ENCODE data around the gene DACT3.

Gene DACT3

GRCh38 chr19:46689358-46689757, 28.4 kb upstream of the DACT3 start:
- H3K9me2 ChIP-seq (ENCODE audit: low read depth, low read length) = no peaks in the 10 kb centered on the region
- H3K4me3 ChIP-seq (ENCODE audit: low read depth, low read length, poor library complexity, severe bottlenecking) = no peak overlapping the region
- H2AFZ ChIP-seq (ENCODE audit: low read length) = no peak overlapping the region
- H4K20me1 ChIP-seq (ENCODE audit: insufficient read depth, low read length) = no peaks in the 10 kb centered on the region
- peaks cover 89% of the 10 kb centered on the region for H3K36me3 ChIP-seq (ENCODE audit: insufficient read depth, low read length)
- no peaks in the 10 kb centered on the region for H3K27me3 ChIP-seq (ENCODE audit: insufficient read depth, low read length)
- no peak overlapping the region for H3K27ac ChIP-seq (ENCODE audit: low read depth, low read length, poor library complexity, severe bottlenecking)
- no peak overlapping the region for H3K9ac ChIP-seq (ENCODE audit: low read length)
- H3F3A ChIP-seq (ENCODE audit: insufficient read depth, low read length) = no peaks in the 10 kb centered on the region
- TF ChIP-seq EZH2 (IDR thresholded peaks at IDR 0.05; ENCODE audit: borderline replicate concordance, low read length) (no peak), CTCF (IDR thresholded peaks at IDR 0.05; ENCODE audit: low read length) (no peak)
- no peaks in the 10 kb centered on the region for H3K4me1 ChIP-seq (ENCODE audit: insufficient read depth, low read length, severe bottlenecking)
- H3K79me2 ChIP-seq (ENCODE audit: insufficient read depth, low read length) = no peaks in the 10 kb centered on the region
- no peak overlapping the region for H3K4me2 ChIP-seq (ENCODE audit: low read length)
- H3K9me3 ChIP-seq (ENCODE audit: low read length) = no peaks in the 10 kb centered on the region

- Histone ChIP-seq H3K9me2 (ENCODE audit: low read depth, low read length) (no peaks in the 10 kb centered on the region), H3K79me2 (ENCODE audit: insufficient read depth, low read length) (no peaks in the 10 kb centered on the region), H3K9ac (ENCODE audit: low read length) (no peak overlapping the region), H3K27ac (ENCODE audit: low read depth, low read length, poor library complexity, severe bottlenecking) (no peak overlapping the region), H3K9me3 (ENCODE audit: low read length) (no peaks in the 10 kb centered on the region), H3K4me3 (ENCODE audit: low read depth, low read length, poor library complexity, severe bottlenecking) (no peak overlapping the region), H3K4me1 (ENCODE audit: insufficient read depth, low read length, severe bottlenecking) (no peaks in the 10 kb centered on the region), H3K36me3 (ENCODE audit: insufficient read depth, low read length) (peaks cover 84% of the 10 kb centered on the region), H3F3A (ENCODE audit: insufficient read depth, low read length) (no peaks in the 10 kb centered on the region), H3K4me2 (ENCODE audit: low read length) (no peak overlapping the region), H2AFZ (ENCODE audit: low read length) (no peak overlapping the region), H4K20me1 (ENCODE audit: insufficient read depth, low read length) (no peaks in the 10 kb centered on the region), H3K27me3 (ENCODE audit: insufficient read depth, low read length) (no peaks in the 10 kb centered on the region)
- TF ChIP-seq EZH2 (IDR thresholded peaks at IDR 0.05; ENCODE audit: borderline replicate concordance, low read length) (no peak), CTCF (IDR thresholded peaks at IDR 0.05; ENCODE audit: low read length) (no peak)
Observed at GRCh38 chr19:46687438-46688145, 26.6 kb upstream of the DACT3 start.

- Histone ChIP-seq H3K9me3 (ENCODE audit: low read length) (no peaks in the 10 kb centered on the region), H3K36me3 (ENCODE audit: insufficient read depth, low read length) (peaks cover 68% of the 10 kb centered on the region), H3K27ac (ENCODE audit: low read depth, low read length, poor library complexity, severe bottlenecking) (no peak overlapping the region), H3K4me1 (ENCODE audit: insufficient read depth, low read length, severe bottlenecking) (no peaks in the 10 kb centered on the region), H3K27me3 (ENCODE audit: insufficient read depth, low read length) (no peaks in the 10 kb centered on the region), H3F3A (ENCODE audit: insufficient read depth, low read length) (no peaks in the 10 kb centered on the region), H3K4me3 (ENCODE audit: low read depth, low read length, poor library complexity, severe bottlenecking) (no peak overlapping the region), H4K20me1 (ENCODE audit: insufficient read depth, low read length) (no peaks in the 10 kb centered on the region), H3K9me2 (ENCODE audit: low read depth, low read length) (no peaks in the 10 kb centered on the region), H3K4me2 (ENCODE audit: low read length) (no peak overlapping the region), H3K79me2 (ENCODE audit: insufficient read depth, low read length) (no peaks in the 10 kb centered on the region), H2AFZ (ENCODE audit: low read length) (no peak overlapping the region), H3K9ac (ENCODE audit: low read length) (no peak overlapping the region)
- TF ChIP-seq CTCF (IDR thresholded peaks at IDR 0.05; ENCODE audit: low read length) = no peak
- no peak for TF ChIP-seq EZH2 (IDR thresholded peaks at IDR 0.05; ENCODE audit: borderline replicate concordance, low read length)
Observed at GRCh38 chr19:46685189-46685588, 24.2 kb upstream of the DACT3 start.
